IPS-11a (cell line): Measurements from ENCODE around the gene ERC1.
"Not testable (repeated sequence)": the region's sequence is repeated elsewhere in the genome, so short reads cannot be mapped to it uniquely, and the experiment has no call there.

Experiments used
- H3K4me3 ChIP-seq: one replicate; pipeline ENCODE4 v1.5.1; 2013; ENCODE audit warnings: low read depth, low read length, control low read depth

The ERC1 gene

GRCh38 chr12:1117371-1117770 is 126.3 kb downstream of the ERC1 start:
- H3K4me3 ChIP-seq = no peak overlapping the region

- no peak overlapping the region for H3K4me3 ChIP-seq
Measured at GRCh38 chr12:1117970-1118563, 127.0 kb downstream of the ERC1 start.

- H3K4me3 ChIP-seq = no peak overlapping the region
Measured at GRCh38 chr12:1122786-1123185, 131.8 kb downstream of the ERC1 start.

- H3K4me3 ChIP-seq = no peak overlapping the region
Measured at GRCh38 chr12:1126091-1126490, 135.1 kb downstream of the ERC1 start.

- no peak overlapping the region for H3K4me3 ChIP-seq
Measured at GRCh38 chr12:1127021-1127420, 136.0 kb downstream of the ERC1 start.

GRCh38 chr12:1130164-1130563 is 139.1 kb downstream of the ERC1 start:
- no peak overlapping the region for H3K4me3 ChIP-seq

GRCh38 chr12:1130571-1130970 is 139.5 kb downstream of the ERC1 start:
- H3K4me3 ChIP-seq = no peak overlapping the region

- no peak overlapping the region for H3K4me3 ChIP-seq
Measured at GRCh38 chr12:1131811-1132224, 140.8 kb downstream of the ERC1 start.

- no peak overlapping the region for H3K4me3 ChIP-seq
Measured at GRCh38 chr12:1132311-1132710, 141.3 kb downstream of the ERC1 start.

GRCh38 chr12:1138691-1139090 is 147.7 kb downstream of the ERC1 start:
- no peak overlapping the region for H3K4me3 ChIP-seq

GRCh38 chr12:1146758-1147157 is 155.7 kb downstream of the ERC1 start:
- not testable (repeated sequence) for H3K4me3 ChIP-seq

- H3K4me3 ChIP-seq = no peak overlapping the region
Measured at GRCh38 chr12:1147821-1148220, 156.8 kb downstream of the ERC1 start.

- no peak overlapping the region for H3K4me3 ChIP-seq
Measured at GRCh38 chr12:1157046-1157445, 166.0 kb downstream of the ERC1 start.

- H3K4me3 ChIP-seq = no peak overlapping the region
Measured at GRCh38 chr12:1161197-1161596, 170.2 kb downstream of the ERC1 start.

- no peak overlapping the region for H3K4me3 ChIP-seq
Measured at GRCh38 chr12:1162081-1162760, 171.2 kb downstream of the ERC1 start.

- no peak overlapping the region for H3K4me3 ChIP-seq
Measured at GRCh38 chr12:1167784-1168183, 176.8 kb downstream of the ERC1 start.

GRCh38 chr12:1170411-1170810 is 179.4 kb downstream of the ERC1 start:
- H3K4me3 ChIP-seq = no peak overlapping the region

- no peak overlapping the region for H3K4me3 ChIP-seq
Measured at GRCh38 chr12:1171657-1172408, 180.8 kb downstream of the ERC1 start.

- no peak overlapping the region for H3K4me3 ChIP-seq
Measured at GRCh38 chr12:1173781-1174617, 183.0 kb downstream of the ERC1 start.

GRCh38 chr12:1174659-1175058 is 183.6 kb downstream of the ERC1 start:
- H3K4me3 ChIP-seq = no peak overlapping the region

GRCh38 chr12:1176191-1176590 is 185.2 kb downstream of the ERC1 start:
- no peak overlapping the region for H3K4me3 ChIP-seq
